HuH-7 (cell line): ENCODE results near the gene CXXC4.
A peak's percentile ranks its signal among the peaks of the same experiment; 100 is the strongest.

Experiments used
- DNase-seq: peaks from one replicate; pipeline ENCODE4 v3.0.0; 2011; ENCODE audit warnings: low spot score

CXXC4 gene

GRCh38 chr4:104488151-104488550 is 6.5 kb downstream of the CXXC4 start:
- no peak for DNase-seq

- no peak for DNase-seq
Measured at GRCh38 chr4:104486716-104487504, 7.8 kb downstream of the CXXC4 start.

- DNase-seq = no peak
Measured at GRCh38 chr4:104475652-104476051, 19.0 kb downstream of the CXXC4 start.

DNA sequence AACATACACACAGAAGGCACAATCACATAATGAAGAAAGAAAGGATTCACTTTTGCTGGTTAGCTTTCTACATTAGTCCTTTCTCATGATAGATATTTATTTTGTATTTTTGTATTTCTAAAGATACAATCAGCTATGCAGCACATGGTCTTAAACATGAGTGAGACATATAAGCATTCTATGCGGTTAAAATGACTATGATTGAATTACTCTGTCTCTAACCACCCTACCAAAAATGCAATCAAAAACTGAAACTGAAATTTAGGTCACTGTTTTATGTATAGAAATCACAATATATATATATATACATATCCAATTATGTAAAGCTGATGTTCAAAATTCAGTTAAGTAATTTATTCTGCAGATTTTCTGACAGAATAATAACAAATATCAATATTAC is 21.9 kb downstream of the CXXC4 start:
- DNase-seq = no peak

DNA sequence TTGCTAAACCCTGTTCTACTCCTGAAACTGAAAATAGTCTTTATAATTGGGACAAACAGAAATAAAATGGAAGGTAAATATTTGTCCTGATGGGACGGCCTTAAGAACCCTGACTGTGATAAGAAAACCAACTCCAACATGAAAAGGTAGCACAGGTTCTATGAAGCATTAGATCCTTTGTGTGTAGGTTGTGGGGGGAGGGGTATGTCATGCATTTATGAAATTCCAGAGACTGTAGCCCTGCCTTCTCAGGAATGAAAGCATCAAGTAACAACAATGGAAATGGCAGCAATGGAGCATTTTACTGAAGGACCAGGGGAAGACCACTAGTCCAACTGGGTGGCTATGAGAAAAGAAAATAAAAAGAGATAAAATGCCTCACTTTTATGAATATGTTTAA is 23.9 kb downstream of the CXXC4 start:
- no peak for DNase-seq

DNA sequence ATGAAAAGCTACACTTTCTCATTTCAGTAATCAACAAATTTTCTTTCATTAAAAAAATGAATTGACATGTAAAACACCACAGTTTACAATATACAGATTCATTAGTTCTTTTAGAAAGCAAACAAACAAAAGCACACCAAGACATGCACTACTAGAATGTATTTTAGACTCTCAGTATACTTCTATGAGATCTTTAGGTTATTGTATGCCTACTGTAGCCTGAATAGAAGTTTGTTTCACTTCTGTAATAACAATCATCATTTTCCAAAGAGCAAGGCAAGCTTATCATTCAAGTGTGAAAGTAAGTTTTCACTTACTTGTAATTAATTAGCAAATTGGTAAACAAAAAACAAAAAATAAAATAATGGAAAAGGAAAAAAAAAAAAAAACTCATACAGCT is 24.9 kb downstream of the CXXC4 start:
- no peak for DNase-seq

GRCh38 chr4:104465619-104466018 is 29.1 kb downstream of the CXXC4 start:
- no peak for DNase-seq

DNA sequence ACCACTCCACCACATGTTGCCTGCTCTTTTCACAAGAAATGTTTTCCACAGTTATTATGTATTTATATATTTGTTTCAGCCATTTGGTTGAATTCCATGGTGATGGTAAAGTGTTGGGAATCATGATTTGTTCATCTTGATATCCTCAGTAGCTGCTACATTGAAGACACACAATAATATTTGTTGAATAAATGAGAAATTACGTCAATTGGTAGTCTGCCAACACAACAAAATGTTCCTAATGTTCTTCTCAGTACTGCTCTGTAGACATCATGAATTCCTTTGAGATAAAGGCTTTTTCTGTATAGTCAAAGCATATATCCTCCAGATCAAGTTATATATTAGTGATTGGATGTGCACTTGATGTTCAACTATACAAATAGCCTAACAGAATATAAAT is 29.5 kb downstream of the CXXC4 start:
- no peak for DNase-seq

DNA sequence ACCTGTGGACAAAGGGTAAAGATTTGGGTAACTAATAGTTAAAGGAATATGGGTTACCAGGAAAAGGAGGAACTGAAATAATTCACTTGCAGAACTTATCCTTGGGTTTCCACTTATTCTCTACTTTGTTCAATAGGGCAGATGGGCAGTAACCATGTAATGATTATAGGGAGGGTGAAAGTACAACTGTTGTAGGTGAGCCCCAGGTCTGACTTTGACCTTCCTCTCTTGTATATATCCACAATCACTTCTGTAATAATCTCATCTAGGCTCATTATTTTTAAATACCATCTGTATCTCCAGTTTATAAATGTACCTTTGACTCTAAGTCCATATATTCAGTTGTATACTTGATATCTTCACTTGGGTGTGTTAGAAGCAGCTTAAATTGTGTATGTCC is 32.1 kb downstream of the CXXC4 start:
- no peak for DNase-seq

- no peak for DNase-seq
Measured at GRCh38 chr4:104457308-104457981, 37.2 kb downstream of the CXXC4 start.

DNA sequence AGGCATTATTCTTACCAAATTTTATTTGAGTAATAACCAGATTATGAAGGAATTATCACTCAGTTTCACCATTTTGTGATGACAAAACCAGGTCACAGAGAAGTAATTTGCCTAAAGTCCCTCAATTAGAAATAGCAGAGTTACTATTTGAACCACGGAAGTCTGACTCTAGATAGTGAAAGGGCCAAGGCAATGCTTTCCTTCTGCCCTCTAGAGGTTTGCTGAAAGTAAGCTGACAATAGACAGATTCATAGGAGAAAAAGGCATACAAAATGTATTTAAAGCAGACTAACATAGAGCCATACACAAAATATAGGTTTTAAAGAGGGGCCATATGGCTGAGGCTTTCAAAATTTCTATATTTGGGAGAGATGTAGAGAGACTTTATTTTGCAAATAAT is 43.1 kb downstream of the CXXC4 start:
- DNase-seq = peak; percentile 0

GRCh38 chr4:104449537-104449936 is 45.2 kb downstream of the CXXC4 start:
- DNase-seq = no peak

DNA sequence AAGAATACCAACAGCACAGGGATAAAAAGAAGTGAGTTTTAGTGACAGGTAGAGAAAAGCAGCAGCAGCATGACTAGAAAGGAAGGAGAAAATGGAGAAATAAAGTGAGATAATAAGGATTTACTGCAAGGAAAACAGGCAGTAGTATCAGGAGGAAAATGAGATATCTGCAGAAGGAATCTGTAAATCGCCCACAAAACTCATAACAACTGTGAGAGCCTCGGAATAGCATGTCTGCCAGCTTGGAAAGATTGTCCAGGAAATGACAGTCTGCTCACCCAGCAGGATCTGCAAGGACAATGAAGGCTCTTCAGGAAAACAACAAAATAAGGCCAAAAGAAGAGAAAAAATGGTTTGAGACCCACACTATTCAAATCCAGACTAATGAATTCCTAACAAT is 47.4 kb downstream of the CXXC4 start:
- no peak for DNase-seq

GRCh38 chr4:104446431-104447278 is 48.0 kb downstream of the CXXC4 start:
- DNase-seq = no peak

GRCh38 chr4:104444685-104445084 is 50.0 kb downstream of the CXXC4 start:
- DNase-seq = no peak

DNA sequence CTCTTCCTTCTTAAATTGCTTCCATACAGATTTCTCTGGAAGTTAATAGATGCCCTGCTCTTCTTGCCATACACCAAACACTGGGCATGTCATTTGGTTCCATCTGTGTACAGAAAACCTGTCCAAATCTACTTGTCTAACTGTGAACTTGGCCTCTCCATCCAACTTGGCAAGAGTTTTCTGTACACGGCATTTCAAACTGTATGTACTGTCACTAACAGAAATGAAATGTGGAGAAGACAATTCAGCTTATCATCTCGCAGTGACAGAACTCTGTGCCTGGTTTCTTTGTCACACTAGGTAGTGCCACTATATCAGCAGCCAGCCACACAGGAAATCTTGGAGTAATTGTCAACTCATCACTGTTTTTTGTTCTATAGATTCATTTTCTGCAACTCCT is 58.2 kb downstream of the CXXC4 start:
- no peak for DNase-seq

DNA sequence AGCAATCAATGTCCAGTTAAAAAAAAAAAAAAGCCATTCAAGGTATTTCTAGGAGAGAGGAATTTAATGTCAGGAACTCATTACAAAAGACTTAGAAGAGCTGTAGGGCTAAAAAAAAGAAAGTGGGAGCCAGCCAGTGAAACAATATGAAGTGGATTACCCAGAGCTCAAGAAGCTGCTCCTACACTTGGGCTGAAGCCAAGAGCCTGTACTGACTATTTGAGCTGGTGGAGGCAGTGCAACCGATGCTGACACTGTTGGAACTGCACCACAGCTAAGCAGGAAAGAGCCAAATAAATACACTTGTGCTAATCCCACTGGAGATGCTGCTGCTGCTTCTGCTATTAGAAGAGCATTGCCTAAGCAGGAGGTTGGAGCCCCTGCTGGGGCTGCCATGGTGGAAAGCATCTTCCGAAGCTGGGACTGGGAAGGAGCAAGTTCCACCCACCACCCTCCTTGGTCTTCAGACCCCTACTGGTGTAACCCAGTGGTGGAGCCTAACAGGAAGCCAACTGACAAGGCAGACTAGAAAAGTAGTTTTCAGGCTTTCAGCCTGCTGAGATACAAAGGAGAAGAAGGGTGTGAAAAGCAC is 65.4 kb downstream of the CXXC4 start:
- no peak for DNase-seq

GRCh38 chr4:104425948-104426347 is 68.7 kb downstream of the CXXC4 start:
- no peak for DNase-seq

GRCh38 chr4:104424989-104425388 is 69.7 kb downstream of the CXXC4 start:
- DNase-seq = no peak

DNA sequence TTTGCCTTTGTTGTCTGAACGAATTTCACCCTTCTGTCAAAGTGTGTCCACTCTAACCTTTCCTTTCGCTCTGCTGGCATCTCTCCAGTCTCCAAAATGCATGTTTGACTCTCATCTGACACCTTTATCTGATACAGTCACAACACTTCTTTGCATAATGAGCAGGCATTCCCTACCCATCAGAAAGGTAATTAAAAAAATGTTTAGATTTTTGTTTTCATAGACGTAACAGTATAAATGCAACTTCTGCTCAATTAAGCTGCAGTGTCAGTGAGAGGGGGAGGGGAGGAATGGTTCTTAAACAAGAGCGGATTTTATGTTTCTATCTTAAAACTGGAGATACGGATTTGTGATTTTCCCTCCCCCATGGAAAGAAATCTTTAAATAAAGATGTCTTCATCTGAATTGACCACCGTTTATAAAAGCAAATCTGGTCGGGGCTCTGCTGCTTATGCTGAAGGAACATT is 70.2 kb downstream of the CXXC4 start:
- DNase-seq = no peak

- no peak for DNase-seq
Measured at GRCh38 chr4:104421566-104421965, 73.1 kb downstream of the CXXC4 start.

DNA sequence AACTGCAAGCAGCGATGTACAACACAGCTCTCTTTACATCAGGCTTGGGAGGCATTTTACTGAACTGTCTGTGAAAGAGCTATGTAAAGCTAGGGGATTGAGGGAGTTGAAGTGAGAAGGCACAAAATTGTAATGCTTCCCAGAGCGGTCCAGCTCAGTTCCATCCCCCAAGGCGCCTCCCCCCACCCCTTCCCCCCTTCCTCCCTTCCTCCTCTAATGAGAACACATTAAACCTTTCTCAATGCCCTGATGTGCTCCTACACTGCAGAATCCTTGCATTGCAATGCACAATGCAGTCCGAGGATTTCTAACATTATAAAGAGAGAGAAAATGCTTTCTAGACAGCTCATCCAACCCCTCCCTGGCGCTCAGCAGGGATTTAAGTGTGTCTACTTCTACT is 73.9 kb downstream of the CXXC4 start:
- no peak for DNase-seq
